HG03442 (cell line): Measurements from ENCODE around the gene GTF2IRD1.
"Not testable (repeated sequence)": the region's sequence is repeated elsewhere in the genome, so short reads cannot be mapped to it uniquely, and the experiment has no call there.

Source experiments
- ATAC-seq: cut with Tn5 transposase; IDR thresholded peaks from one replicate; pipeline ENCODE4 v1.9.1; 2021; ENCODE audit warnings: mild to moderate bottlenecking, moderate library complexity; ENCODE audit not compliant: unreplicated experiment

The GTF2IRD1 gene

DNA sequence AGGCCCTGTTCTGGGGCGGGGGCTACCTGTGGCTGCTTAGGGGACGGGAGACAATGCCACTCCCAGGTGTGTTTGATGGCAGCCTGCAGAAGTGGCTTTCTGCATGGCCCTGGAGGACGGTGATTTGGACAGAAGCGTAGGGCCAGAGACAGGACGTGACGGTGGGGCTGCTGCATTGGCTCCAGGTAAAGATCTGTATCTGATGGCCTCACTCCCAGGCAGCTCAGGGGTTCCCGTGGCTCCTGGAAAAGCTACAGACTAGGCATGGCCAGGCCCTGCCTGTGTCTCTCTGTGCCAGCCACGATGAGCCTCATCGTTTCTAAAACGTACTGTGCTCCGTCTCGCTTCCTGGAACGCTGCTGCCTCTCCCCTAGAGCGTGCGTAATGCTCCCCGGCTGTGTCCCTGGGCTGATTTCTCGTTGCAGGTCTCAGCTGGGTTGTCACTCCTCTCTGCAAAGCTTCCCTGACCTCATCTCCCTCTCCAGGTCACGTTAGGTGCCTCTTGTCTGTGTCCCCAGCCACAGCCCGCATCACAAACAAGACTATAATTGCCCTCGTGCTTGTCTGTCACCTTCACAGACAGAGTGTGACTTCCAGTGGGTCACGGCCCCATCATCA, 12.6 kb downstream of the GTF2IRD1 start:
- ATAC-seq = no peak

GRCh38 chr7:74467876-74468275, 14.2 kb downstream of the GTF2IRD1 start:
- no peak for ATAC-seq

- no peak for ATAC-seq
Measured at GRCh38 chr7:74470504-74470903, 16.8 kb downstream of the GTF2IRD1 start.

GRCh38 chr7:74473116-74473515, 19.4 kb downstream of the GTF2IRD1 start:
- ATAC-seq = no peak

GRCh38 chr7:74474271-74474865, 20.7 kb downstream of the GTF2IRD1 start:
- ATAC-seq = no peak

GRCh38 chr7:74475243-74475986, 21.7 kb downstream of the GTF2IRD1 start:
- no peak for ATAC-seq

DNA sequence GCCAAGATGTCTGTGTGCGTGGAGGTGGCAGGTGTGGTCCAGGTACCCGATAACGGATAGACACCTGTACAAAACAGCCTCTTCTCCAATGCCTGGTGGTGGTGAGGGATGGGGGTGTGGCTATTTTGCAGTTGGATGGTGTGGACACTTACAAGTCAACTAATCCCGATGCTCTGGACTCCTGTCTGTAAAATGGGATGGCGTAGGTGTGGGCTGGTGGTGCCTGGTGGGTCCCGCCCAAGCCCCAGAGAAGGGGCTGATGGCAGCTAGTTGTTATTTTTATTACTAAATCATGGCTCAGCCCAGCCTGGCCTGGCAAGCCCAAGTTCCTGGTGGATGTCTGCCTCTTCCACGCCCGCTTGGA, 22.3 kb downstream of the GTF2IRD1 start:
- no peak for ATAC-seq

GRCh38 chr7:74476626-74477025, 22.9 kb downstream of the GTF2IRD1 start:
- ATAC-seq = no peak

DNA sequence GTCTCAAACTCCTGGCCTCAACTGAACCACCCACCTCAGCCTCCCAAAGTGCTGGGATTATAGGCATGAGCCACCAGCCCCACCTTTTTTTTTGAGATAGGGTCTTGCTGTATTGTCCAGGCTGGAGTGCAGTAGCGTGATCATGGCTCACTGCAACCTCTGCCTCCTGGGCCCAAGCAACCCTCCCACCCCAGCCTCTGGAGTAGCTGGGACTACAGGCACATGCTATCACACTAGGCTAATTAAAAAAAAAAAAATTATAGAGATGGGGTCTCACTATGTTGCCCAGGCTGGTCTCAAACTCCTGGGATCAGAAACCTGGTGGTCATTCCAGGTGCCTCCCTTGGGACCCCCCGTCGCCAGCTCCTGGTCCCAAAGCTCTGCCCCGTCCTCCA, 25.0 kb downstream of the GTF2IRD1 start:
- ATAC-seq = no peak

DNA sequence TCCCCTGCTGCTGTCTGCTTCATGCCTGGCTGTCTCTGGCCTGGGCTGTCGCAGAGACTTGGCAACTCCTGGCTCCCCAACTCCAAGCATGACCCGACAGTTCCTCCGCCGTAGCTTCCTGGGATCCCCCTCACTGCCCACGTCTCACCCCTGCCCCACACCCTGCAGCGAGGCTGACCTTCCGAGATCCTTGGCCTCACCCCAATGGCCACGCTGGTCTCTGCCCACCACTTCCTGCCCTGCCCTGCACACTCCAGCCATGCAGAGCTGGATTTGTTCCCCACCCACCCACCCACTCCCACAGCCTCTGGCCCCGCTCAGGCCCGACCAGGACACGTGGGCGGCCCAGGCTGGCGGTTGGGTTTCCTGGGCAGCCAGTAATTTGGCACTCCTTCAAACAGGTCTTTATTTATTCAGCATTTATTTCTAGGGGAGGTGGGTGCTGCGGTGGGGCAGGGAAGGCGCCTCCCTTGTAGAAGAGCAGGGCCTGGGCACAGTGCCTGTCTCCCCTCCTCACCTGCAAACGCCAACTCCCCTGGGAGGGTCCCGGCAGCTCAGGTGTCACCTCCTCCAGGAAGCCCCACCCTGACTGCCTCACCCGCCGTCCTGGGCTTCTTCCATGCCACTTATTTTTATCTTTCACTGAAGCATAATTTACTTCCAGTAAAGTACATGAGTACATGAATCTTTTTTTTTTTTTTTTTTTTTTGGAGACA, 25.5 kb downstream of the GTF2IRD1 start:
- ATAC-seq = no peak

DNA sequence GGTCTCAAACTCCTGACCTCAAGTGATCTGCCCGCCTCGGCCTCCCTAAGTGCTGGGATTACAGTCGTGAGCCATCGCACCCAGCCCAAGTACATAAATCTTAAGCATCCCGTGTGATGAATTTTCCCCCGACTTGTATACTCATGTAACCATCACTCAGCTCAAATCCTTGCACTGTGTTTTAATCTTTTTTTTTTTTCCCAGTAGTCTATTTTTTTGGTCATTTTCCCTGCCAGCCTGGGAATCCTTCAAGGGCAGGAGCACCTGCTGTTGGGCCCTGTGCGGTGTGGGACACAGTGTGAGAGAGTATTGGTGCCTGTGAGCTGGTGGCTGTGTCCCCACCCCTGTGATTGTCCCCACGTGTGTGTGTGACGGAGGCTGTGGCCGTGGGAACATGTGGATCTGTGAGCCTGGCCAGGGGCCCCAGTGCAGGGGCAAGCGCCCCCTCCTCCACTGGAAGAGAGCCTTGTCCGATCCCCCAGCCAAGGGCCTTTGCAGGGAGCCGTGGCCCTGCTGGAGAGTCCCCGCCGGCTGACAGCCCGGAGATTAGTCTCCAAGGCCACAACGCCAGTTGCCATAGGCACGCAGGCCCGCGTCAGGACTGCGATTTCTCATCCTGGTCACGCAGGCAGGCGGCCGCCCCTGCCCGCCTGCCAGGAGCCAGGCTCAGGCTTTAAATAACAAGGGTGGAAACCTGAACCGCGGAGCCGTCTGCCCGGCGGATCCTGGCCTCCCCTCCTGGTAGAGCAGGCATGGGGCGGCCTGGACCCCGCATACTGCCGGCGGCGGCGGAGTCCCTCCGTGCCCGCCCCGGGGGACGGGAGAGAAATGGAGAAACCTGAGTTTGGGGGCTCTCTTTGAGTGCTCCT, 26.5 kb downstream of the GTF2IRD1 start:
- ATAC-seq = no peak

GRCh38 chr7:74480861-74481417, 27.2 kb downstream of the GTF2IRD1 start:
- ATAC-seq = no peak

GRCh38 chr7:74481458-74482196, 27.9 kb downstream of the GTF2IRD1 start:
- ATAC-seq = no peak

DNA sequence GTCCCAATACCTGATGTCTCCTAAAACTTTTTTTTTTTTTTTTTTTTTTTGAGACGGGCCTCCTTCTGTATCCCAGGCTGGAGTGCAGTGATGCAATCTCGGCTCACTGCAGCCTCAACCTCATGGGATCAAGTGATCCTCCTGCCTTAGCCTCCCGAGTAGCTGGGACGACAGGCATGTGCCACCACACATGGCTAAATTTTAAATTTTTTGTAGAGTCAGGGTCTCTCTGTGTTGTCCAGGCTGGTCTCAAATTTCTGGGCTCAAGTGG, 28.4 kb downstream of the GTF2IRD1 start:
- no peak for ATAC-seq

- no peak for ATAC-seq
Measured at GRCh38 chr7:74482629-74483401, 29.1 kb downstream of the GTF2IRD1 start.

GRCh38 chr7:74483402-74484336, 30.0 kb downstream of the GTF2IRD1 start:
- ATAC-seq = no peak

DNA sequence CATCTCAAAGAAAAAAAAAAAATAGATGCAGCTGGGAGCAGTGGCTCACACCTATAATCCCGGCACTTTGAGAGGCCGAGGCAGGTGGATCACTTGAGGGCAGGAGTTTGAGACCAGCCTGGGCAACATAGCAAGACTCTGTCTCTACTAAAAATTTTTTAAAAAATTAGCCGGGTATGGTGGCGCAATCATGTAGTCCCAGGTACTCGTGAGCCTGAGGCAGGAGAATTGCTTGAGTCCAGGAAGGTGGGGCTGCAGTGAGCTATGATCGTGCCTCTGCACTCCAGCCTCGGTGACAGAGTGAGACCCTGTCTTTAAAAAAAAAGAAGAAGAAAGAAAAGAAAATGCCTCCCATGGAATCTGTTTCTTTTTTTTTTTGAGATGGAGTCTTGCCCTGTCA, 31.9 kb downstream of the GTF2IRD1 start:
- no peak for ATAC-seq

DNA sequence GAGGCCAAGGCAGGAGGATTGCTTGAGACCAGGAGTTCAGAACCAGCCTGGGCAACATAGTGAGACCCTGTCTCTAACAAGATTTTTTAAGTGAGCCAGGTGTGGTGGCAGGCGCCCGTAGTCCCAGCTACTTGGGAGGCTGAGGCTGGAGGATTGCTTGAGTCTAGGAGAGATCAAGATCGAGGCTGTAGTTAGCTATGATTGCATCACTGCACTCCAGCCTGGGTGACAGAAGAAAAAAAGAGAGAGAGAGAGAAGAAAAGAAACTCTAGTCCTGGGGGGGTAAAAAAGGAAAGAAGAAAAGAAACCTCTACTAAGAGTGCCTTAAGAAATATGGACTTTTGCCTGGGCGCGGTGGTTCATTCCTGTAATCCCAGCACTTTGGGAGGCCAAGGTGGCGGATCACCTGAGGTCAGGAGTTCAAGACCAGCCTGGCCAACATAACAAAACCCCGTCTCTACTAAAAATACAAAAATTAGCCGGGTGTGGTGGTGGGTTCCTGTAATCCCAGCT, 34.9 kb downstream of the GTF2IRD1 start:
- ATAC-seq = not testable (repeated sequence)
